Neural cell (in vitro differentiated cells): Measurements from ENCODE around the gene SEC14L1. TPM values are rescaled to one million over a fixed set of nuclear protein-coding genes. Genes with fewer than 3 reads are reported as not detected.

ENCODE experiments used
- H2AFZ ChIP-seq: fragments of 200-600, 300-800 bp; sonication (generic), shearing (Covaris generic); 2 replicates; pipeline ENCODE4 v1.6.0; 2014; ENCODE audit warnings: low read depth, mild to moderate bottlenecking, antibody characterized with exemption, low read length, moderate library complexity
- H3F3A ChIP-seq: fragments of 200-600 bp; shearing (Covaris generic); 2 replicates; pipeline ENCODE4 v1.6.1; 2016; ENCODE audit warnings: mild to moderate bottlenecking, moderate library complexity, mixed read lengths, antibody characterized with exemption, low read length; ENCODE audit not compliant: insufficient read depth, poor library complexity, severe bottlenecking
- H3K27ac ChIP-seq: fragments of 200-600, 300-800 bp; sonication (generic), shearing (Covaris generic); 2 replicates; pipeline ENCODE4 v1.5.1; 2014; ENCODE audit warnings: mild to moderate bottlenecking, low read length, moderate library complexity
- H3K27me3 ChIP-seq: fragments of 300-800, 200-600 bp; sonication (generic), shearing (Covaris generic); 2 replicates; pipeline ENCODE4 v1.6.0; 2014; ENCODE audit warnings: mild to moderate bottlenecking, low read depth, low read length, moderate library complexity; ENCODE audit not compliant: insufficient read depth
- H3K36me3 ChIP-seq: fragments of 300-800, 200-600 bp; sonication (generic), shearing (Covaris generic); 2 replicates; pipeline ENCODE4 v1.5.1; 2014; ENCODE audit warnings: mild to moderate bottlenecking, antibody characterized with exemption, low read length, moderate library complexity; ENCODE audit not compliant: insufficient read depth
- H3K4me2 ChIP-seq: fragments of 300-800, 200-600 bp; sonication (generic), shearing (Covaris generic); 2 replicates; pipeline ENCODE4 v1.6.0; 2014; ENCODE audit warnings: mild to moderate bottlenecking, low read length
- H3K4me3 ChIP-seq: fragments of 300-800, 200-600 bp; sonication (generic), shearing (Covaris generic); 2 replicates; pipeline ENCODE4 v1.5.1; 2014; ENCODE audit warnings: mild to moderate bottlenecking, low read length, moderate library complexity
- H3K79me2 ChIP-seq: fragments of 200-600 bp; shearing (Covaris generic); replicated peaks from 2 replicates; pipeline ENCODE4 v1.6.0; 2014; ENCODE audit warnings: mild to moderate bottlenecking, low read length, moderate library complexity; ENCODE audit not compliant: insufficient read depth
- H3K9ac ChIP-seq: fragments of 300-800, 200-600 bp; sonication (generic), shearing (Covaris generic); 2 replicates; pipeline ENCODE4 v1.6.1; 2016; ENCODE audit warnings: mild to moderate bottlenecking, low read length, mixed read lengths
- H3K9me2 ChIP-seq: fragments of 200-600 bp; shearing (Covaris generic); 2 replicates; pipeline ENCODE4 v1.6.1; 2016; ENCODE audit warnings: mild to moderate bottlenecking, low read length, mixed read lengths; ENCODE audit not compliant: insufficient read depth
- H3K9me3 ChIP-seq: fragments of 200-600, 300-800 bp; sonication (generic), shearing (Covaris generic); 2 replicates; pipeline ENCODE4 v1.6.1; 2016; ENCODE audit warnings: mild to moderate bottlenecking, mixed run types, low read length, moderate library complexity, mixed read lengths
- H4K20me1 ChIP-seq: fragments of 200-600 bp; shearing (Covaris generic); 2 replicates; pipeline ENCODE4 v1.6.1; 2016; ENCODE audit warnings: mild to moderate bottlenecking, mixed run types; ENCODE audit not compliant: insufficient read depth
- CTCF ChIP-seq: fragments of 450-650 bp; IDR thresholded peaks from 2 replicates; pipeline ENCODE4 v1.5.1; 2014; ENCODE audit warnings: antibody characterized with exemption, mild to moderate bottlenecking, moderate library complexity; ENCODE audit not compliant: poor library complexity, severe bottlenecking
- EZH2 ChIP-seq: fragments of 200-600, 300-800 bp; shearing (Covaris generic), sonication (generic); IDR thresholded peaks from 2 replicates; pipeline ENCODE4 v1.6.1; 2014; ENCODE audit warnings: antibody characterized with exemption, low read length, borderline replicate concordance, mild to moderate bottlenecking; ENCODE audit not compliant: insufficient read depth, poor library complexity, severe bottlenecking
- MXI1 ChIP-seq: fragments of 450-650 bp; conservative IDR thresholded peaks from 2 replicates; pipeline ENCODE4 v1.6.1; 2014; ENCODE audit warnings: antibody characterized with exemption, mild to moderate bottlenecking; ENCODE audit not compliant: poor library complexity, severe bottlenecking
- POLR2AphosphoS5 ChIP-seq: IDR thresholded peaks from 2 replicates; pipeline ENCODE4 v1.6.1; 2012
- RAD21 ChIP-seq: fragments of 450-650 bp; conservative IDR thresholded peaks from 2 replicates; pipeline ENCODE4 v1.6.1; 2014; ENCODE audit warnings: antibody characterized with exemption, mild to moderate bottlenecking, moderate library complexity
- REST ChIP-seq: IDR thresholded peaks from 2 replicates; pipeline ENCODE4 v1.6.1; 2012; ENCODE audit warnings: borderline replicate concordance
- SMC3 ChIP-seq: fragments of 450-650 bp; conservative IDR thresholded peaks from 2 replicates; pipeline ENCODE4 v1.6.1; 2014; ENCODE audit warnings: antibody characterized with exemption, mild to moderate bottlenecking, moderate library complexity; ENCODE audit not compliant: poor library complexity
- TAF1 ChIP-seq: IDR thresholded peaks from 2 replicates; pipeline ENCODE4 v1.6.1; 2012; ENCODE audit warnings: low read depth
- polyA plus RNA-seq: library from polyadenylated mRNA; depleted of rRNA; stranded (reverse); fragments of >200 nt; gene quantifications from 2 replicates; pipeline ENCODE4 v1.2.3, GENCODE V29; 2014

The SEC14L1 gene
- polyA plus RNA-seq, 1 donor from 2014 or later, result 40.4 TPM

- Histone ChIP-seq H3K36me3 (peaks cover 20% of the 10 kb centered on the region), H3K4me3 (no peak overlapping the region), H3K9me3 (no peaks in the 10 kb centered on the region), H3K27me3 (no peaks in the 10 kb centered on the region), H2AFZ (no peak overlapping the region), H3K79me2 (no peaks in the 10 kb centered on the region), H3K9me2 (no peaks in the 10 kb centered on the region), H3K4me2 (no peak overlapping the region), H3K9ac (no peak overlapping the region), H3F3A (no peaks in the 10 kb centered on the region), H4K20me1 (no peaks in the 10 kb centered on the region), H3K27ac (no peak overlapping the region)
- TF ChIP-seq RAD21 (no peak), MXI1 (no peak), EZH2 (no peak), POLR2AphosphoS5 (no peak), SMC3 (no peak), CTCF (no peak), TAF1 (no peak)
These were observed 59.9 kb downstream of the SEC14L1 start for GRCh38 chr17:77200711-77201110.

- H3K9ac ChIP-seq, result no peak overlapping the region
- H3F3A ChIP-seq, result no peaks in the 10 kb centered on the region
- H3K4me2 ChIP-seq, result no peak overlapping the region
- no peaks in the 10 kb centered on the region for H4K20me1 ChIP-seq
- H3K27ac ChIP-seq, result no peak overlapping the region
- no peaks in the 10 kb centered on the region for H3K9me2 ChIP-seq
- H3K36me3 ChIP-seq, result no peaks in the 10 kb centered on the region
- no peak for TF ChIP-seq RAD21
- TF ChIP-seq REST, result no peak
- TF ChIP-seq EZH2, result no peak
- TF ChIP-seq SMC3, result no peak
- no peak for TF ChIP-seq CTCF
- TF ChIP-seq MXI1, result no peak
- no peaks in the 10 kb centered on the region for H3K9me3 ChIP-seq
- H2AFZ ChIP-seq, result no peak overlapping the region
- no peak overlapping the region for H3K4me3 ChIP-seq
- no peaks in the 10 kb centered on the region for H3K79me2 ChIP-seq
- H3K27me3 ChIP-seq, result no peaks in the 10 kb centered on the region
These were observed 62.7 kb downstream of the SEC14L1 start for GRCh38 chr17:77203436-77203835.
